ENCODE results near the gene BACE2.
"Not testable (repeated sequence)": the region's sequence is repeated elsewhere in the genome, so short reads cannot be mapped to it uniquely, and the experiment has no call there.

BACE2 gene

GRCh38 chr21:41186755-41187536 lies 19.0 kb downstream of the BACE2 start:
- DNase-seq: no peak

DNA sequence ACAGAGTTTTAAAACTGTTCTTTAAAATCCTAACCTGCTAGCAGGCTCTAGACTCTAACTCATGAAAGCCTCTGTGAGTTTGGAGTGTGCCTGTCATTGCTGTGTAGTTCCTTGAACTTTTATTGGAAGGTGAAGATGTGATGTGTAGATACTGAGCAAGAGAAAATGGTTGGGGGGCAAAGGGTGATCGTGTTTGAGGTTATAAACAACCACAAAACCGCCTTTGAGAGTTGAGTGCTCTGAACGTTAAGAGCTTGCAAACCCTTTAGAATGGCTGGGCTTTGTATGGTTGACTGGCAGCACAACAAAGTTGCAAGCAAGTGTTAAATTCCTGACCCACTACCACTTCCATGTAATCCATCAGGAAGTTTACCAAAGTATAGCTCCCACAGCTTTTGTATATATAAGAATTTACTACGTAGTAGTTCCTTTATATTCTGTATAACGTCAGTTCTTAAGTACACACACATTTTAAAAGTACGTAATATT lies 19.6 kb downstream of the BACE2 start:
- no peak for DNase-seq

- DNase-seq: no peak
Observed at GRCh38 chr21:41188486-41189149, 20.7 kb downstream of the BACE2 start.

DNA sequence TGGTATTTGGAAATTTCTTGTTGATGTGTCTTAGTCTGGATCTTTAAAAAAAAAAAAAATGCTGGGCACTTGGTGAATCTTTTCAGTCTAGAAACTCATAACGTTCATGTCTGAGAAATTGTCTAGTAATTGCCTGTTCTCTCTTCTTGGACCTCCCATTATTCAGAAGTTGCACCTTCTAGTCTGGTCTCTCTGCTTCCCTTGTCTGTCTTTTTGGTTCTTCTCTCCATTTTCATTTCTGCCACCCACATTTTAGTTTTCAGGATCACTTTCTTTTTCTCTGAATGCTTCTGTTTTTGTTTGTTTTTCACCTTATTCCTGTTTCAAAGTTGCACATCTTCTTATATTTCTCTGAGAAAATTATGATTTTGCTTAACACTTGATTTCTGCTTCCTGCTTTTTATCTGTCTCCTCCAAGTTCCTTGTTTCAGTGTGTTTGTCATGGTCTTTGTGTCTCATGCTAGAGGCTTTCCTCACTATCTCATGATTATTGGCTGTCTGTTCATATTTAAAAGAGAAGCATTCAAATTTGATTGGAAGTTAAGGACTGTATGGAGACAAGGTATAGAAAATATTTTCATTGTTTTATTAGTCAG lies 21.3 kb downstream of the BACE2 start:
- no peak for DNase-seq

- not testable (repeated sequence) for DNase-seq
Observed at GRCh38 chr21:41192552-41192951, 24.6 kb downstream of the BACE2 start.

DNA sequence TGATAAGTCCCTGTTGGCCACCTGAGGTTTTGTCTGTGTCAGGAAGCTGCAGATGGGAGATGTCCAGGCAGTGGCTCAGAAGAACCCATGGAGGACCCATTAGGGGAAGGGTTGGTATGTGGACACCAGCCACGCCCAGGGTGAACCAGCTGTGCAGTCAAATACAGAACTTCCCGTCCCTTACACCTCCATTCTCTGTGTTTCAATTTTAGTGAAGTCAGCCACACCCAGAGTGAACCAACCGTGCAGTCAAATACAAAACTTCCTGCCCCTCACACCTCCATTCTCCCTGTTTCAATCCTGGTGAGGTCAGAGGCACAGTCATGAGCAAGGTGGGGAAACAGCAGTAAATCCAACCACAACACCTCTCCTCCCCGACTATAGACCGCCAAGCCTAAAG lies 27.4 kb downstream of the BACE2 start:
- DNase-seq: no peak

GRCh38 chr21:41196993-41197392 lies 29.0 kb downstream of the BACE2 start:
- no peak for DNase-seq

DNA sequence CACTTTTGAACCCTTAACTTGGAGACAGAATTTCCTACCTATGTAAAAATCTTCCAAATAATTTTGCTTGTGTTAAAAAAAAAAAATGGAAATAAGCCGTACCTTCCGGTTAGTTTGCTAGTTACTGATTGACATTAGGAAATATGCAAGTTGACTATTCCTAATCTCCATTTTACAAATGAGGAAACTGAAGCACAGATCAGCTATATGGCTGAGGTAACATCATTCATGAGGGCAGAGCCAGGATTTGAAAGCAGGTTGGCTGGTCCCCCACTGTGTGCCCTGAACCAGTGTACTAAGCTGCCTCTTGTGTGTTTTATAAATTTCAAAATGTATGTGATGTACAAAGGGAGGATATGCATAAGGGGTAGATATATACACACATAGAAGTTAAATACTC lies 29.6 kb downstream of the BACE2 start:
- DNase-seq: no peak

DNA sequence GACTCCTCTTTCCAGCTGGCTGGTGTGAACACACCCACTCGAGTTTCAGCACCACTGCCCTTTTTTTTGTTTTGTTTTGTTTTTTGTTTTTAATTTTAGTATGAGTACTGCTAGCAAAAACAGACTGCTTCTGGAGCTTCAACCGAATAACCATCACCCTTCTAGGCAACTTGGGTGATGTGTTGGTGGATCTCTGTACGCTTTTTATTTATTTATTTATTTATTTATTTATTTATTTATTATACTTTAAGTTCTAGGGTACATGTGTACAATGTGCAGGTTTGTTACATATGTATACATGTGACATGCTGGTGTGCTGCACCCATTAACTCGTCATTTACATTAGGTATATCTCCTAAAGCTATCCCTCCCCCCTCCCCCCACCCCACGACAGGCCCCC lies 30.7 kb downstream of the BACE2 start:
- DNase-seq: not testable (repeated sequence)

GRCh38 chr21:41199123-41199522 lies 31.2 kb downstream of the BACE2 start:
- DNase-seq: no peak

GRCh38 chr21:41199588-41199987 lies 31.6 kb downstream of the BACE2 start:
- no peak for DNase-seq

DNA sequence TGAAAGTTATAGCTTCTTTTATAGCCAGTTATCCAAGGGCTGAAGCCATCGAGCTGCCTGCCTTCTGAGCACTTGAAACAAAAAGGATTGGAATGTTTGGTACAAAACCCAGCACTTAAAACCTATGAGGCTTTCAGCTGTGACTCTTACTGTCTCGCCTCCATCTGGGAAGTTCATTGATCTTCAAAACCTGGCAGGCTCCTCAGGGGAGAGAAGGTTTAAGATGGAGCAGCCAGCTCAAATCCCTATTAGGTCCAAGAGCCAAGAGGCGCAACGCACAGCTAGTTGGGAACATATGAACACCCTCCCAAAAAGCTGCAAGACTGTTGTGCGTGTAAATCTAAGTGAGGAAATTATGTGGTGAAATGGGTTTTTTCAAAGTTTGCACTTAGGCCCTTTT lies 33.4 kb downstream of the BACE2 start:
- no peak for DNase-seq

DNA sequence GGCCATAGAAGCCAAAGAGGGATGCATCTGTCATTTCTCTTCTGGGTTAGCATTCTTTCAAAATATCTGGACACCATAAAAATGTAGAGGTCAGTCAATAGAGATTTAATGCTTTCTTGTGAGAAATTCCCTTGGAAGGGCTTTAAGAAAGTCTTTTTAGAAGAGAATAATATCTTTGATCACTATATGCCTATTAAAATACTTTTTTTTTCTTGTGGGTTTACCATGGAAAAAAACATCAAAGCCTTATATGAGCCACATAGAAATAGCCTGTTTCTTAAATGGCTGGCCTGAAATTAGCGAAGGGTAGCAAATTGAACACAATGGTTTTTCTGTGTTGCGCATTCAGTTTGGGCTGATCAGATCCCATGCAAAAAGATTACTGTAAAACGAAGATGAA lies 36.8 kb downstream of the BACE2 start:
- DNase-seq: no peak

- DNase-seq: no peak
Observed at GRCh38 chr21:41207401-41208375, 39.7 kb downstream of the BACE2 start.

DNA sequence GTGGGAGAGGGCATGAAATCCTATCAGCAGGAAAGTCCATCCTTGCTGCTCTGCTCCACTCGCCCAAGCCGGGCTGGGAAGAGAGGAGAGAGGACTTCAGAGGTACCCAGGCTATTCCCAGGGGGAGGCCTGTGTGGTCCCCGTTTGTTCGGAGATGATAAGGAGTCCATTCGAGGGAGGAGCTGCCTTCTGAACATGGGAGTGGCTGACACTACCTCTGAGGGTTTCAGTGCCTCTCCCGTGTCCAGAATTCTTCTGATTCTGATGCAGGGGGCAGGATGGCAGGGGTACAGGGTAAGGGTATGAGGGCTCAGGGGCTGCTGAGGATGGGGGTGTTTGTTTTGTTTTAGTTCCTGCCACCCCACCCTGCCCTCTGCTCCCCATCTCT lies 40.4 kb downstream of the BACE2 start:
- DNase-seq: no peak

- no peak for DNase-seq
Observed at GRCh38 chr21:41209016-41209619, 41.2 kb downstream of the BACE2 start.

GRCh38 chr21:41210426-41211059 lies 42.6 kb downstream of the BACE2 start:
- DNase-seq: no peak

DNA sequence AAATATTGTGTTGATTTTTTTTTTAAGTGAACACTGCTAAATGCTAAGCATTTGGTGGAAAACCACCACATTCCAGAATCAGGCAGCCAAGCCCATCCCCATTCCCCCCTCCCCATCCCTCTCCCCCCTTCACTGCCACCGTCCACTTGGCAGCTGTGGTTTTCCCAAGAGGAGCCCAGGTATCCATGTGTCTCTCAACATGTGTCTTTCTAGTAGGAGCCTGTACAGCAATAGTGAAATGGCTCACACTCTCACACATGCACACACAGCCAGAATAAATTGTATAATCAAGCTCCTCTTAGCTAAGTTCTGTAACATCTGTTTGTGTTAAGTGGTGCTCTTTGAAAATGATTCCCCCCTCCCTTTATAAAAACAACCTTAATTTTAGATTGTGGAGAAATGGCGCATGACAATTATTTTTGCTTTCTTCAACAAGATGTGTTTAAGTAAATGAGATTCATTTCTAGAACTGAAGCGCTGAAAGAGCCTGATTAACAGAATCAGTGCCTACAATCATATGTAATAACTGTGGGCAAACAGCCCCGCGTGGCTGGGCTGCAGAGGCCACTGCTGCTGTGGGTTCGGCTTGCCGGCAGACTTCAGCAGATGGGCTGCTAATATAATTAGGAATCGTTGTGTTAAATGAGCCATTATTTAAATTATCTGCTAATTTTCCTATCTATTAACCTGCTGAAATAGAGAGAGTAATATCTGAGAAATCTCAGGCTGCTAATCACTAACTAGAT lies 43.3 kb downstream of the BACE2 start:
- no peak for DNase-seq

GRCh38 chr21:41213021-41213420 lies 45.1 kb downstream of the BACE2 start:
- no peak for DNase-seq

DNA sequence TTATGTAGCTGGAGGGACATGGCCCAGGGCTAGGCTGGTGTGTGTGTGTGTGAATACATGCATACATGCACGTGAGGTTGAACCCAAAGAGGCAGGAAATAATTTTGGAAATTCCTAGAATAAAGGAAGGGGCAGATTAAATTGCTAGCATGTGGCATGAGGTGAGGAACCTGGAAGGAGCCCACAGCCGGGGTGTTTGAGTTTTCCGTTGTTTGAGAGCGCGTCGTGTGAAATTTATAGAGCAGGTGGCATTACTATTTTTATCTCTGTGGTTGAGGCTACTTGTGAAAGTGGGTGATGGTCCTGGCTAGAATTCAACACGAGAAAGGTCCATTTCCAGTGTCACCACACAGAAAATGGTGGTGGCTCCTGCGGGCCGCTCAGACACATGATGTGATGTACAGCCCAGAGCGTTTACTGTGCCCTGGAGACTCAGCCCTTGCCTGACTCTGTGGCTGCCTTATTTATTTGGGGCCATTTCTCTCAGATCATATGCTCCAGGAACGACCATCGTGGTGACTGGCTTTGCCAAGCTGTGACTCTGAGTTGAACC lies 48.0 kb downstream of the BACE2 start:
- DNase-seq: no peak

GRCh38 chr21:41216486-41216885 lies 48.5 kb downstream of the BACE2 start:
- no peak for DNase-seq
